MM.1S (cell line): ENCODE results near the gene WDFY4.

Experiments
- DNase-seq: peaks from one replicate; pipeline ENCODE4 v3.0.0-alpha.2; 2015
- H2AFZ ChIP-seq: fragments of 300-600 bp; sonication (generic); 2 replicates; pipeline ENCODE4 v1.6.0; 2016; ENCODE audit warnings: antibody characterized with exemption, low read length
- H3F3A ChIP-seq: fragments of 300-600 bp; sonication (generic); 2 replicates; pipeline ENCODE4 v1.6.1; 2016; ENCODE audit warnings: mild to moderate bottlenecking, antibody characterized with exemption, low read length, moderate library complexity, mixed read lengths; ENCODE audit not compliant: insufficient read depth
- H3K27ac ChIP-seq: fragments of 300-600 bp; sonication (generic); 2 replicates; pipeline ENCODE4 v1.5.1; 2016; ENCODE audit warnings: mild to moderate bottlenecking, low read length
- H3K27me3 ChIP-seq: fragments of 300-600 bp; sonication (generic); replicated peaks from 2 replicates; pipeline ENCODE4 v1.6.0; 2016; ENCODE audit warnings: low read length; ENCODE audit not compliant: insufficient read depth
- H3K36me3 ChIP-seq: fragments of 300-600 bp; sonication (generic); replicated peaks from 2 replicates; pipeline ENCODE4 v1.6.1; 2016; ENCODE audit warnings: mild to moderate bottlenecking, low read length, mixed read lengths; ENCODE audit not compliant: insufficient read depth
- H3K4me1 ChIP-seq: fragments of 300-600 bp; sonication (generic); 2 replicates; pipeline ENCODE4 v1.6.1; 2016; ENCODE audit warnings: low read length, mixed read lengths
- H3K4me2 ChIP-seq: fragments of 300-600 bp; sonication (generic); 2 replicates; pipeline ENCODE4 v1.6.0; 2016; ENCODE audit warnings: low read depth, low read length
- H3K4me3 ChIP-seq: fragments of 300-600 bp; sonication (generic); 2 replicates; pipeline ENCODE4 v1.5.1; 2016; ENCODE audit warnings: low read length, mixed read lengths
- H3K79me2 ChIP-seq: fragments of 300-600 bp; sonication (generic); 2 replicates; pipeline ENCODE4 v1.6.1; 2016; ENCODE audit warnings: mixed run types, low read length, mixed read lengths
- H3K9ac ChIP-seq: fragments of 300-600 bp; sonication (generic); 2 replicates; pipeline ENCODE4 v1.6.1; 2016; ENCODE audit warnings: low read length, mixed read lengths
- H3K9me2 ChIP-seq: fragments of 300-600 bp; sonication (generic); replicated peaks from 2 replicates; pipeline ENCODE4 v1.6.1; 2016; ENCODE audit warnings: mild to moderate bottlenecking, low read length, mixed read lengths; ENCODE audit not compliant: insufficient read depth
- H3K9me3 ChIP-seq: fragments of 300-600 bp; sonication (generic); replicated peaks from 2 replicates; pipeline ENCODE4 v1.6.1; 2016; ENCODE audit warnings: mild to moderate bottlenecking, low read length, mixed read lengths; ENCODE audit not compliant: insufficient read depth
- H4K20me1 ChIP-seq: fragments of 300-600 bp; sonication (generic); 2 replicates; pipeline ENCODE4 v1.6.1; 2016; ENCODE audit warnings: mild to moderate bottlenecking, low read length, moderate library complexity, mixed read lengths; ENCODE audit not compliant: insufficient read depth
- CTCF ChIP-seq: fragments of 300-600 bp; sonication (generic); IDR thresholded peaks from 2 replicates; pipeline ENCODE4 v1.5.1; 2016; ENCODE audit warnings: antibody characterized with exemption, low read length, mixed read lengths
- EZH2 ChIP-seq: fragments of 300-600 bp; sonication (generic); optimal IDR thresholded peaks from 2 replicates; pipeline ENCODE3; 2017; ENCODE audit warnings: low read depth, mild to moderate bottlenecking, antibody characterized with exemption, low read length, mixed read lengths
- EZH2phosphoT487 ChIP-seq: fragments of 300-600 bp; sonication (generic); IDR thresholded peaks from 2 replicates; pipeline ENCODE4 v1.6.1; 2018; ENCODE audit warnings: antibody characterized with exemption, low read length

WDFY4 gene

GRCh38 chr10:48993627-48994026 lies 309.0 kb downstream of the WDFY4 start:
- no peaks in the 10 kb centered on the region for H3K36me3 ChIP-seq
- H3K79me2 ChIP-seq = no peaks in the 10 kb centered on the region
- H3K4me1 ChIP-seq = no peaks in the 10 kb centered on the region
- H3F3A ChIP-seq = no peaks in the 10 kb centered on the region
- H3K4me3 ChIP-seq = no peak overlapping the region
- H3K9ac ChIP-seq = no peak overlapping the region
- H3K9me3 ChIP-seq = no peaks in the 10 kb centered on the region
- no peak overlapping the region for H3K27ac ChIP-seq
- TF ChIP-seq CTCF = no peak
- no peak for TF ChIP-seq EZH2phosphoT487
- no peaks in the 10 kb centered on the region for H3K9me2 ChIP-seq
- H3K4me2 ChIP-seq = no peak overlapping the region
- no peak for DNase-seq
- no peaks in the 10 kb centered on the region for H4K20me1 ChIP-seq
- no peak overlapping the region for H2AFZ ChIP-seq
- H3K27me3 ChIP-seq = no peaks in the 10 kb centered on the region

- Histone ChIP-seq H4K20me1 (no peaks in the 10 kb centered on the region), H3K27ac (no peak overlapping the region), H3K9me3 (no peaks in the 10 kb centered on the region), H3K4me1 (no peaks in the 10 kb centered on the region), H3F3A (no peaks in the 10 kb centered on the region), H3K9ac (no peak overlapping the region), H3K27me3 (no peaks in the 10 kb centered on the region), H3K9me2 (no peaks in the 10 kb centered on the region), H3K79me2 (no peaks in the 10 kb centered on the region), H3K4me2 (no peak overlapping the region), H3K4me3 (no peak overlapping the region), H3K36me3 (no peaks in the 10 kb centered on the region), H2AFZ (no peak overlapping the region)
- no peak for DNase-seq
- TF ChIP-seq EZH2phosphoT487 = no peak
- TF ChIP-seq CTCF = no peak
- TF ChIP-seq EZH2 = no peak
These were observed 311.7 kb downstream of the WDFY4 start for GRCh38 chr10:48996329-48996728.

DNA sequence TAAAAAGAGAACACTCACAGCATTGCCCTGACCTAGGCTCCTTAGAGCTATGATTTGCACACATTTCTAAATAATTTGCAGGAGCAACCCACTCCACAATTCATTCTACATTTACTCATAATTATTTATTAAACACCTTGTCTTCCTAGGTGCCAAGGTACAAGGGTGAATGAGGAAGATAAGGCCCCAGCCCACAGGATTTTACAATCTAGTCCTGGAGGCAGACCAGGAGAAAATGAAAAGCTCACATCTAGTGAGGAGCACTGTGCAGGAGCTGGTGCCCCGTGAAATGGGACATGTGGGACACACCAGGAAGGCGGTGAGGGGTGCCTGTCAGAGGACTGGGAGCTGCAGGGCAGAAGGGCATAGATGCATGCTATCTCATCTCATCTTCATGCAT lies 314.7 kb downstream of the WDFY4 start:
- H4K20me1 ChIP-seq = no peaks in the 10 kb centered on the region
- TF ChIP-seq EZH2 (no peak), EZH2phosphoT487 (no peak), CTCF (no peak)

More for the DNA sequence above, 314.7 kb downstream of the WDFY4 start:
- Histone ChIP-seq H3K9ac (no peak overlapping the region), H3K36me3 (no peaks in the 10 kb centered on the region), H3K4me3 (no peak overlapping the region), H3K9me2 (no peaks in the 10 kb centered on the region), H3K4me2 (no peak overlapping the region), H3K27ac (no peak overlapping the region), H3K27me3 (no peaks in the 10 kb centered on the region), H3K4me1 (no peaks in the 10 kb centered on the region), H3F3A (no peaks in the 10 kb centered on the region), H3K79me2 (no peaks in the 10 kb centered on the region), H2AFZ (no peak overlapping the region), H3K9me3 (no peaks in the 10 kb centered on the region)
- no peak for DNase-seq
